ENCODE data around the gene ADGRG6.

ADGRG6 gene

DNA sequence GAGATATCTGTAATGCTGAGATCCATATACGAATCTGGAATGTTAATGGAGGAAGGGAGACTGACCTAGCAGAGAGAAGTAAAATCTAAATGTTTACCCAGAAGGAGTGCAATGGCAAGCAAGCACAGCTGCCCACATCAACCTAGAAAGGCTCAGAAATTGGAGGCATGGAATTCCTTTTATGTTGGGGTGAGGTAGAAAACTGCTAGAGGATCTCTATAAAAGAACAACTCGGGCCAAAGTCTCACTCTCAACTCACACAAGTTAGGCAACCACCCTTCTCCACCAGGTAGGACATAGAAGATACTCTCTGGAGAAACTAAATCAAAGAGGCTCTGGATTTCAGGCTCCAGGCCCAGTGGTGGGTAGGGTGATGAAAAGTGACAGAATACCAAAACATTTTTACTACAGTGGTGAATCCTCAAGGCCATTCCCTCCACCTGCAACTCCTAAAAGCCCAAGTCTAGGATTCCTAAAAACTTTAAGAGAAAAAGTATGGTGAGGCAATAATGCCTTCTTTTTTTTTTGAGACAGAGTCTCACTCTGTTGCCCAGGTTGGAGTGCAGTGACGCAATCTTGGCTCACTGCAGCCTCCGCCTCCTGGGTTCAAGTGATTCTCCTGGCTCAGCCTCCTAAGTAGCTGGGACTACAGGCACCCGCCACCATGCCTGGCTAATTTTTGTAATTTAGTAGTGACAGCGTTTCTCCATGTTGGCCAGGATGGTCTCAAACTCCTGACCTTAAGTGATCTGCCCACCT is 9.5 kb upstream of the ADGRG6 start:
- no peak for DNase-seq

DNA sequence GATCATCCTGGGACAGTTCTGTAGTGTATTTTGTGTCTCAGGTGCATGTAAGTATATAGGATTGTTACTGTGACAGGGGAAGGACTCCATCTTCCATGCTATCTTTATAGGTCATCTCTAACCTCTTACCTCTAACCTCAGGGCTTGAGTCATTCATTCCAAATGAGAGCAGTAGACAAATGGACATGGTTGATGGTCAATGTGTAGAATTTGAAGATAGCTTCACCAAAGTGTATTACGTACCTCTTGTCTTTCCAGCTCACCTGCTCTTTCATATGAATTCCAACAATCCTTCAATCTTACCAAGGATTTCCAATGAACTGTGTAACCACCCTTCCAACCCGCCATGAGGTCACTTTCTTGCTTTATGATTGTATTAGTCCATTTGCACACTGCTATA is 8.7 kb upstream of the ADGRG6 start:
- DNase-seq = no peak

DNA sequence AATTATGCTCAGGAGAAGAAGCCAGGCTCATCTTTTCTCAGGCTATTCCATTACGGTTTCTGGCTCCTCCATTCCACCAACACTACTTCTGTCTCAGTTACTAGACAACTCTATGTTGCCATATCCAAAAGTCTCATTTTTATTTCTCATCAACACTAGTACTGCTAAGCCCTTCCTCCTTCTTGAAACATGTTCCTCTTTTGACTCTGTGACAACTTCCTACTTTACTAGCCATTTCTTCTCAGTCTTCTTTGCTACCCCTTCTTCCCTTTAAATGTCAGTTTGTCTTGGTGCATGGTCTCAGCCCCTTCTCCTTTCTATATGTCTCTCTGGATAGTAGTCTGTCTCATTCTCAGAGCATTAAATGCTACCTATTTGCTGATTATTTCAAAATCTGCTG is 7.1 kb upstream of the ADGRG6 start:
- no peak for DNase-seq

DNA sequence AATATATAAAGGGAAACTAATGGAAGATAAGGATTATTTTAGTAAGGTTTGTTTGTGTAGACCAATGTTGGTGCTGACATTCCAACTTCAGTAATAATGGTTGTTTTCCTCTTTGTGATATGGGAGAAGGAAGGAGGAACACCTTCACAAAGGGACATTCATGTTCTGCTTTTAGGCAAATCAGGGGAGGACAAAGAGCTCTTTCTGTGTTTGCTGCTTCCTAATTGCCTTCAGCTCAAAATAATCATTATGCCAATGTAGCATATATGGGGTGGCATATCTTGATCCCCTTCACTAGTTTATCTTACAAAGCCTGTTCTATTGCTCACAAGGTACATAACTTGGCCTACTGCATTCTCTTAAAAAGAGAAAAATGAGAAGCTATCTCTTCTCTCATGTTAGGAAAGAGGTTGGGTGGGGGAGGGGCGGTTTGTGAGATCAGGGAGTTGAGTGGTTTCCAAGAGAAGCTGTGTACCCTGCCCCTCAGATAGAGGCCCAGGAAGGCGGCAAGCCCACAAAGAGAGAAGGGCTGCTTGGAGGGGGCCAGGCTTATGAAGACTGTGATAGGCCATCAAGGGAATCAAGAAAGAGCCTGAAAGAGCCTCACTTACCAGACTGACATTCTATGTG is 4.7 kb upstream of the ADGRG6 start:
- no peak for DNase-seq

DNA sequence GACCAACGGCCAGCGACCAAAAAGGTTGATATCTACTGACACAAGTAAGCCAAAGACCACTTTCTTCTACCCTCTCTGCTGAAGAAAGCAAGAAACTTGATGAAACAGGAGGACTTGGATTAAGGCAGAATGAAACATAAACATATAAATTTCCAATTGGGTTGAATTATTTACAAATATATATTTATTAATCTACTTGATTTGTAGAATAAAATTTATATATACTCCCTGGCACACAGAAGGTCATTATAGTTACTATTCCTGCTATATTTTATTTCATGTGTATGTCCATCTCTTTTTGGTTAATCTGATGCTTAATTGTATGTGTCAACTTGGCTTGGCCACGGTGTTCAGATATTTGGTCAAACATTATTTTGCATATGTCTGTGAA is 4.2 kb upstream of the ADGRG6 start:
- DNase-seq = no peak

DNA sequence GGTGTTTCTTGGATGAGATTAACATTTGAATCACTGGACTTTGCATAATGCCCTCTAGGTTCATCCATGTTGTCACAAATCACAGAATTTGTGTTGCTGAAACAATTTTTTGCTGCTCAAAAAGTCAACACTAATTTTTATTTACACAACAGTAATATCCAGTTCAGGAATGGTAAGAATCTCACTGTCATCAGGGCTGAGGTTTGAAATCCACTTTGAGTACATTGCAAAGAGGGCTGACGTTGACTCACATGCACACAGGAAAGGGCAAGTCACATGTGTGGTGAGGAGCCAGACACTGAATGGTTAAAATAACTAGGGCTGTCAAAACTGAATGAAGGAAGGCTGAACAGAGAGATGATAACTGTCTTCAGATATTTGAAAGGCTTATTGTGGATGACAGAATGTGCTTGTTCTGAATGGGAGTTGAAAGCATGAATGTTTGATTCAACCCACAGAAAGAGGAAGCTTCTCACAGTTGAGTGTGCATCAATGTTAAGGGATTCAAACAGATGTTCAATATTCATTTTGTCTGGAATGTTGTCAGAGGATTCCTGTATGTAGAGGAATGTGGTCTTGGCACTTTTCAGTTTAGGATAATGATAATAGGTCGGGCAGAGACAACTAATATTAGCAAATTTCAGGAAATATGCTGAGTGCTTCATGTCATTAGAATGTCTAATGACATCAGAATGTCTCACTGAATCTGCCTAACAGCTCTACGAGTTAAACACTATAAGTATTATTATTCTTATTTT is 3.6 kb upstream of the ADGRG6 start:
- no peak for DNase-seq

DNA sequence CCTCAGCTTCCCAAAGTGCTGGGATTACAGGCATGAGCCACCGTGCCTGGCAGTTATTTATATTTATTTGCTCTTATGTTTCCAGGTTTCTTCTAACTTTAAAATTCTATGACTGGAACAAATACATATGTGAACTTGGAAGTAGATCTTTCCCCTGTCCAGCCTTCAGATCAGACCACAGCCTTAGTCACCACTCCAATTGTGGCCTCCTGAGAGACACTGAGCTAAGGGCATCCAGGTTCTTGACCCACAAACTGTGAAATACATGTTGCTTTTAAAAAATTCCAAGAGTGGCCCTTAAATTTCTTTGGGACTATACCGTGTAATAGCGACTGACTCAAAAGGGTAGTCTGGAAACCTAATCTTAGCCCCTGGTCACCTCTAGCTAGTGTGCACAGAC is 1.5 kb upstream of the ADGRG6 start:
- no peak for DNase-seq

DNA sequence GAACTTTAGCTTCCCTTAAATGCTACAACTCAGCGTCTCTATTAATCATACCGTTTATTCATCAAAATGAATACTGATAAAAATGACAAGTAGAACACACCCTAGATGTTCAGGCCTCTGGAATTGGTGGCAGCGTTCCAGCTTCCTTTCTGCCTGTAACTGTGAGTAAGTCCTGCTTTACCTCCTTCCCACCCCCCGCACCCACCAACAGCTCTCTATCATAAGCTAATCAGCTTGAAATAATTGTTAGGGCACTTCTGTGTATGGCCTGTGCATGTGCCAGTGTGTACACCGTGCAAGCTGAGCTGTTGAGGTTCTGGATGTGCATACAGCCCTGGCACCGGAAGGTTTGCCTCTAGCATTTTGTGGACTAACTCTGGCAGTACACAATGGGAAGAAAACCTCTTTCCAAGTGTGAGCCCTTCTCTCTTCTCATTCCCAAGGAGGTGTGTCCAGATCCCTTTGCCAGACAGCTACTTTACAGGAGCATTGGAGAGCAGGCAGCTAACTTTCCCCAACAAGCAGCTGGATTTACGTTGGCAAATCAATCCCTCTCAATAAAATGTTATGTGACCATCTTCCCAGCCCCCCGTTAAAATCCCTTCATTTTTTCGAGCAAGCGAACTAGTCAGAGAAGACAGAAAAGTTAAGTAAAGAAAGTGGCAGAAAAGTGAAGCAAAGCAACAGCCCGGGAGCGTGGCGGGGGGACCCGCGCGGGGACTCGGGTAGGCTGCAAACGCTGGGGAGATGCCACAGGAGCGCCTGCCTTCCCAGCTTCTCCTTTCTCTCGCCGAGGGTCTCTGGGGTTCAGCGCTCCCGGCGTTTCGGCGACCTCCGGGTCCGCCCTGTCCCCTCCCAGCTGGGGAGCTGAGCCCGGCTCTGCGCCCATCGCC is 803 bp upstream of the ADGRG6 start:
- DNase-seq = no peak

DNA sequence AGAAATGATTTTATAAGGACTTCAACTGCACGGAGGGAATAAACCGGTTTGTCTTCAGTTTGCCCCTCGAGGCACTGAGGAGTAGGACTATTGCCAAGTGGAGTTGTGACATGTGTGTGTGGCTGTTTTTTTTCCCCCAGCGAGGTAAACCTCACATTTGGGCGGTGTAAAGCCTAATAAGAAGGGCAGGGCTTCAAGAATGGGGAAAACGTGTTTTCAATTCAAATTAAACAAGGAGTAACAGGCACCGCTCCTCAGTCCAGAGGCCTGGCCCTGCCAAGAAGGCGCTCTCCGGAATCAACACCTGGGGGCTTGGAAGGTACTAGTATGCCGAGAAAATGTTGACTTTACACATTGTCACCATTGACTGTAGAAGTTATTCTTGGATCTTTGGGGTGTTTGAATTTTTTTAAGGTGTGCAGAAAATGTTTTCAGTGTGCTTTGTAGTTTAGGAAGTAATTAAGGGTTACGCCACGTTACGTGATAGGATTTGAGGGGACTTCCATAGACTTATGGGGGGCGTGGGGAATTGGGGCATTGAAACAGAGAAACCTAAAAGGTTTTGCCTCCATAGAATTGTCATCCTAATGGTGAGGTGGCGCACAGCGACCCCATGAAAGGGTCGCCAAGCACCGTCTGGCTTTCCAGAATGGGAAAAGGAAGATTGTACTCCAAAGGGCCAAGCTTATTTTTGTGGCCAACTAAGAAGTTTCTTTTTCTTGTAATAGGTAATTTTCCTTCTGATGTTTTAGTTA is 791 bp downstream of the ADGRG6 start:
- DNase-seq = no peak

DNA sequence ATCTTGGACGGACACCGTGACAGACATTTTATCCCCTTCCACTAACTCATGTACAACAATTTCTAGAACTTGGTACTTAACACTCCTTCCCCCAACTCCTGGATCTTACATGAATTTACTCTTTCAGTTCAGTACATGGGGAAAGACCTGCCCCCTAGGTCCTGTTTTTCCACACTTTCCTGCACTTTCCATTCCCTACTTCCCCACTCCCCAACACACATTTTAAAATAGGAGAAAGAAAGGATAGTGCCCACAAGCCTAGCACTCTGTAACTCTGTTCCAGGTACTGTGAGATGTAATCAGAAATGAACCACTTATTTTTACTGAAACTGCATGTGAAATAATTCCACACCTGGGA is 1.3 kb downstream of the ADGRG6 start:
- no peak for DNase-seq

DNA sequence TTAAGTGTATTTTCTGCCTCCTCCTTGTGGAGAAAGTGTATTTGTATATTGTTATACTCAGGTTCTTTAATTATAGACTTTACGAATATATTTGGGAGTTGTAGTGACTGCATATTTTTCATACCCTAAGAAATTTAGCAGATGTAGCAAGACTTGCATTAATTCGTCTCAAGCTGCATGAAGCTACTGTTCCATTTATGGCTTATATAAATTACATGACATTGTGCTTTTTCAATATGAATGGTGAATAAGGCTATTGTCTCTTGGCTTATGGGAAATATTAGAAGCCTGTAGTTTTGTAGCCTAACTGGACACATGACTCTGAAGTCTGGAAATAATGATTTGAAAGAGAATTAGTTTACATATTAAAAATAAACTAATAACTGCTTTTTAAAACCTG is 2.4 kb downstream of the ADGRG6 start:
- DNase-seq = no peak

DNA sequence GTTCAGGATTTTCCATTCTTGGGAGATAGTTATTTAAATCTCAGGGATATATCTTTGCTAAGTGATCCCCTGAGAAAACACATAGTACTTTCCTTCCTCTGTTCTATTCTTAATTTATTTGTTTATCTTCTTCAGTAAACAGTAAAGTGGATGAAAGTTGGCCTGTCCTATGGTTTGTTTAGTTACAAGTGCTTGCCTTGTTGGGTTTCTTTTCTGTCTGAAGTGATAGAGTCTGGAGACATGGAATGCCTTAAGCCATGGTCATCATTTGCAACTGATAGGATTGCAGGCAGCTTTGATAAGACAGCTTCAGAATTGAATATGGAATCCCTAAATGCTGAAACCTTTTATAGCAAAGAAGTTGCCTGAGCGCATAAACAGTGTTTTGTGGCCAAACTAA is 4.9 kb downstream of the ADGRG6 start:
- no peak for DNase-seq

DNA sequence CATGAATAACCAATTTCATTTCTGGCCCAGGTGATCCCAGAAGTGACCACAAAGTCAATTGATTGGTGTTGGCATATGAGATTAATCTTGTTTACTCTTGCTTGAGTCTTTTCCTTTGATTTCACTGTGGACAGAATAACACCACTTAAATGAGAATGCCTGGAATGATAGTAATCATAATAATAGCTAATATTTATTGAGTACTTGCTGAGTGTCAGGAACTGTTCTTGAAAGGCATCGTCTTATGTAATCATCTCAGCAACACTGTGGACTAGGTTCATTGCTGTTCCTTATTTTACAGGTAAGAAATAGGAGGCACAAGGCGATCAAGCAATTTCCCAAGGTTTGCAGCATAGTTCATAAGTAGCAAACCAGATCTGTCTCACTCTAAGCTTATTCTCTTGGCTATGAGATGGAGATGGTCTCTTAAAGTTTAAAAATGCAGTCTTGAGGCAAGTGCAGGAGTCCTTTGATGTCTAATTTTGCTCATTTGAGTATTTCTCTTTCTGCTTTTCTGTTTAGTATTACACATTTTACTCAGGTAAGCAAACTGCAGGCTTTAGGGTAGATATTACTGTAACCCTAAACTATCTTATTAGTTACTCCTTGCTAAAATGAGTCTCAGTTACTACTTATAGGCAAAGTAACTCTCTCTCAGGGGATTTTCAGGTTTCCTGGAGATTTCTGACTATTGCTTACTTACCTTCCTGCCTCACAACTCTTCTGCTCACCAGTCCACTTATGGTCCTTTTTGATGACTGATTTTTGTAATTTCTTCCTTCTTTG is 6.3 kb downstream of the ADGRG6 start:
- DNase-seq = no peak

DNA sequence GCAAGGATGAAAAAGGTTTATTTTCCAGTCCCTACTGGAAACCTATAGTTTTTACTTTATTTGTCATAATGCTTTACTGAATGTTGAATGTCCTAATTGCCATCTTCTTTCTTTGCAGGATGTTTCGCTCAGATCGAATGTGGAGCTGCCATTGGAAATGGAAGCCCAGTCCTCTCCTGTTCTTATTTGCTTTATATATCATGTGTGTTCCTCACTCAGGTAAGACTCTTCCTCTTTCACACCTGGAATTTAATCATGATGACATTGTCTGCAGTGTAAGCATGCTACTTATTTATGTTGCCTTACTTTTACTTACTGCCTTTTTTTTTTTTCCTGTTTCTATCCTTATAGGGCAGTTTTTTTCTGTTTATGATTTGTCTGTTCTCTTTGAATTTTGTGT is 7.6 kb downstream of the ADGRG6 start:
- no peak for DNase-seq

DNA sequence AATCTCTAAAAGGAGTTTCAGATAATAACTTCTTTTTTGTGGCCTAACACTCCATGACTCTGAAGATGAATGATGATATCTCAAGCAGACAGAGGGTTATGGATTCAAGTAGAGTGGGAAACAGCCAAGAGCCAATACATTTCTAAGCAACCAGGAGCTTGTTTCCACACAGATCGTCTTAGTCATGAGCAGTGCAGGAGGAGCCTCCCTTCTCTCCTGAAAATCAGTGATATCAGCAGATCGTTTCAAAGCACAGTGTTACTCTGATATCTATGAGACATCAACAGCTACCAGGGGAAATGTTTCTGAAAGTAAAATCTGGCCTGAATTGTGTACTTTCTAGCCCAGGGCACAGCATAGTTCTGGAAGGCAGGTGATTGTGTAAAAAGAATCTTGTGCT is 11.5 kb downstream of the ADGRG6 start:
- DNase-seq = no peak

DNA sequence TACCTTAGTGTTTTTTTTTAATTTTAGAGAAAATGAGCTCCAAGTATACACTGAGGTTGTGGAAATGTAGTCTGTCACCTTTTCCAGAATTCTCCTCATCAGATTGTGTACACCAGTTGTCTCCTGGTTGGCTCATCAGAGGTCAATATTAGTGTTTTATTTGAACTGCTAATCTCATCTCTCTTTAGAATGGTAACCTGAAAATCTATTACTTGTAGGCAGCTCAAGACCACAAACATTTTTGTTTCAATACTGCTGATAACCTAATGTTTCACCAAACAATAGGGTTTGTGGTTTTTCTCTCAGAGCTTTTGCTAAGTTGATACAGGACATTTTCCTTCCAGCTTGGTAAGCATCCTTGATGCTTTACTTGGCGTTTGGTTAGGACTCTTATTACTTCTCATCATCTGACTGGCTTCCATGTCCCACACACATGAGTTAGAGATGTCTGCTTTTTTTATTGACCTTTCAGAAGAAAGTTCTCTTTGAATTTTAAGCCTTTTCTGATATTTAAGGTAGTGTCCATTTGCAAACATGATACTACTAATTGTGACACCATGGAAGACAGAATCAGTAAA is 15.1 kb downstream of the ADGRG6 start:
- DNase-seq = no peak

DNA sequence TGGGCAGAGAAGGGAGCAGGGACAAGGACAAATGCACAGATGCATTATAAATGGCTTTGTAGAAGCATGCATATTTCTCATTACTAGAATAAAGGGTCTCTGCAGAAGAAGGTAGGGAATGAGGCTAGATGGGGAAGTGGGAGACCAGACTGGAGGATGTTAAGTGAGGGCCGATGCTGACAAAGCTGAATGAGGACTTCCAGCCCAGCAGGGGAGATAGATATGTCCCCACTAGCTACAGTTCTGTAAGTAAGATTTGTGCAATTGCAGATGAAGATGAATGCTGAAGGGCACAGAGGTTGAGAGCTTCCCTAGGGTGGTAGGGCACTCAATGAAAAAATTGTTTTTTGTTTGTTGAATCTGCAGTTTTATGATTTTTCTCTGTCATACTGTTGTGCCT is 16.9 kb downstream of the ADGRG6 start:
- no peak for DNase-seq

DNA sequence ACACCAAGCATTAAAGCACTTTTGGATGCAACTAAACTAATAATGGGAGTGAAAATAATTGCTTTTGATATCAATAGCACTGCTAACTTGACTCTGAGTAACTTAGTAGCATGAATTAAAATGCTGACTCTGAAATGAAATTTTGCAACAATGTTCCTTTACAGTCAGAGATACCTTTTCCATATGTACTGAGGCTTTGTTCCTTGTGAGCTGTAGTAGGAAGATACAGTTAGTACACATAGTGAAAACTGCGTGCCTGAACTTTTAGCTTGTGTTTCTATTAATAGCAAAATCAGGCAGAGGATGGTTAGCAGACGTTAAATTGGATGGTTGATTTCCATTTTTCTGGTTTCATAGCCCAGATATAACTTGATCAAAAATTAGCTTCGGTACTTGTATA is 18.6 kb downstream of the ADGRG6 start:
- no peak for DNase-seq

DNA sequence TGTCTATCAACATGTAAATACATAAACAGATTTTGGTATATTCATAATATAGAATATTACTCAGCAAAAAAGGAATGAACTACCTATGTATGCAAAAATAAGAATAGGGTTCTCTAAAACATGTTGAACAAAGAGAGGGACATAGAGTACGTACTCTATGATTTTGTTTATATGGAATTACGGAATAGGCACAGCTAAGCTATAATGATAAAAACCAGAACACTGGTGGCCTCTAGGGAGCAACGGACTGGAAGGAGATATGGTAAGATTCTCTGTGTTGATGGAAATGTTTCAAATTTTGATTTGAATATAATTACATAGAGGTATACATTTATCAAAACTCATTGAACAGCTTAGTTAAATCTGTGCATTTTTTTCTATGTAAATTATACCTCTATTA is 19.6 kb downstream of the ADGRG6 start:
- DNase-seq = no peak

DNA sequence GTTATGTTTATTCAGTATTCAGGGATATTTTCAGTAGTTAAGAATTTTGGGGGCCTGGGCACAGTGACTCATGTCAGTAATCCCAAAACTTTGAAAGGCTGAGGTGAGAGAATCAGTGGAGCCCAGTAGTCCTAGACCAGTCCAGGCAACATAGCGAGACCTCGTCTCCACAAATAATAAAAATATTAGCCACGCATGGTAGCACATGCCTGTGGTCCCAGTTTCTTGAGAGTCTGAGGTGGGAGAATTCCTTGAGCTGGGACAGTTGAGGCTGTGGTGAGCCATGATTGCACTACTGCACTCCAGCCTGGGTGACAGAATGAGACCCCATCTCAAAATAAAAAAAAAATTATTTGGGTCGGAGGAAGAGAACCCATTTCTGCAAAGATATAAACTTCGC is 20.3 kb downstream of the ADGRG6 start:
- DNase-seq = no peak

DNA sequence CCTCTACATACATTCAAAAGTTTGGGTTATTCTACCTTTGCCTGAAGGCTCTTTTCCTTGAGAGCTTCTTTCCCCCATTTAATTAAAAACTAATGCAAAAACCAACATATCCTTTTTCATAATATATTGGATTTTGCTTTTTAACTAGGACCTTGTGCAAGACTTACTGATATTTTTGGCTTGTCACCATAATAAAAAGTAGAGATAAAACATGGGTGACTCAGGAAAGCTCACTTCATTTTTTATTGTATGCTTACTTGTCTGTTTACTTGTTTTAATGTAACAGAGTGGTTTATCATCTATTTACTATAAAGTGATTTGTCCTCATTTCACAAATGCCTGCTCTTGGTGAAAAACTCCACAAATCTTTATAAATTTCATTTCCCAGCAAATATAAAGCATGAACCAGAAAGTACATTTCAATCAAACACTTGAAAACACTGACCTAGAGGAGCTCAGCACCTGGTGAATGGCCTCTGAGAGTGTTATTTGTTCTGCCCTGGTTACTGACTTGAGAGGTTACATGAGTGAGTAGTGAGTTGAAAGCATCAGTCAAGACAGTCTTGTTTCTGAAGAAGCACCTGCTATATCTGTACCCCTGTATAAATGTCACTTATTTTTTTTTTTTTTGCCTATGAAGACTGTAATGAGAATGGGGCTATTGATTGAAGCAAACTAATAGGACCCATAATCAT is 20.8 kb downstream of the ADGRG6 start:
- DNase-seq = no peak

Data from NCI-H1436 (cell line).